Measurements from ENCODE around the gene COL4A4. TPM values are rescaled to one million over a fixed set of nuclear protein-coding genes. Genes with fewer than 3 reads are reported as not detected.

COL4A4 gene
- total RNA-seq, 2 experiments from 2014 or later, result not detected

- Mint-ChIP-seq H3K36me3 (no peaks in the 10 kb centered on the region), H3K9me3 (no peaks in the 10 kb centered on the region), H3K4me3 (no peak overlapping the region), H3K27ac (no peak overlapping the region), H3K27me3 (peaks cover 37% of the 10 kb centered on the region), H3K4me1 (ENCODE audit: low read depth) (no peaks in the 10 kb centered on the region)
- ChIA-PET POLR2A (no interaction called here), CTCF (no interaction called here)
- no peak for DNase-seq
- intact Hi-C loops (cut with micrococcal nuclease), result no loop called here
These were observed 10.1 kb downstream of the COL4A4 start for GRCh38 chr2:227153758-227154486.

DNA sequence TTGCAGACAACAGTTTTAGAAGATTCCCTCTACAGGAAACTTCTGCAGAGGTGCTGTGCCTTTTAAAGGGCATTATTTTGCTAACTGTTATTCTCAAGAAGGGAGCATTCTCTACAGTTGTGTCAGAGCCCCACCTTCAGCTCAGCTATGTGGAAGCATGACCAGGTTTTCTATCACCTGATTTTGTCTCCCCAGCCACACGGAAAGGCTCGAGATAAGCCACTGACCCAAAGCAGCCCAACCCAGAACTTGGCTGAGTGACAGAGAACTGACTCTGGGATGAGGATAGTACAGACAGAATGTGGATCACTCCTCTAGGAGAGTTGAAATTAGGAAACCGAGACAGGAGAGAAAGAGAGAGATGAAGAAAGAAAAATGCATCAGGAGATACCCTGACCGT, 10.7 kb downstream of the COL4A4 start:
- Mint-ChIP-seq H3K9me3 (no peaks in the 10 kb centered on the region), H3K4me1 (ENCODE audit: low read depth) (no peaks in the 10 kb centered on the region), H3K27ac (no peak overlapping the region), H3K36me3 (no peaks in the 10 kb centered on the region), H3K4me3 (no peak overlapping the region), H3K27me3 (peaks cover 35% of the 10 kb centered on the region)
- intact Hi-C loops (cut with micrococcal nuclease), result no loop called here
- DNase-seq, result no peak
- ChIA-PET POLR2A (no interaction called here), CTCF (no interaction called here)

- ChIA-PET POLR2A (no interaction called here), CTCF (no interaction called here)
- Mint-ChIP-seq H3K4me1 (ENCODE audit: low read depth) (no peaks in the 10 kb centered on the region), H3K4me3 (no peak overlapping the region), H3K36me3 (no peaks in the 10 kb centered on the region), H3K27me3 (peaks cover 35% of the 10 kb centered on the region), H3K9me3 (peaks cover 3% of the 10 kb centered on the region), H3K27ac (no peak overlapping the region)
- intact Hi-C loops (cut with micrococcal nuclease), result no loop called here
- DNase-seq, result no peak
These were observed 11.8 kb downstream of the COL4A4 start for GRCh38 chr2:227152093-227152766.

DNA sequence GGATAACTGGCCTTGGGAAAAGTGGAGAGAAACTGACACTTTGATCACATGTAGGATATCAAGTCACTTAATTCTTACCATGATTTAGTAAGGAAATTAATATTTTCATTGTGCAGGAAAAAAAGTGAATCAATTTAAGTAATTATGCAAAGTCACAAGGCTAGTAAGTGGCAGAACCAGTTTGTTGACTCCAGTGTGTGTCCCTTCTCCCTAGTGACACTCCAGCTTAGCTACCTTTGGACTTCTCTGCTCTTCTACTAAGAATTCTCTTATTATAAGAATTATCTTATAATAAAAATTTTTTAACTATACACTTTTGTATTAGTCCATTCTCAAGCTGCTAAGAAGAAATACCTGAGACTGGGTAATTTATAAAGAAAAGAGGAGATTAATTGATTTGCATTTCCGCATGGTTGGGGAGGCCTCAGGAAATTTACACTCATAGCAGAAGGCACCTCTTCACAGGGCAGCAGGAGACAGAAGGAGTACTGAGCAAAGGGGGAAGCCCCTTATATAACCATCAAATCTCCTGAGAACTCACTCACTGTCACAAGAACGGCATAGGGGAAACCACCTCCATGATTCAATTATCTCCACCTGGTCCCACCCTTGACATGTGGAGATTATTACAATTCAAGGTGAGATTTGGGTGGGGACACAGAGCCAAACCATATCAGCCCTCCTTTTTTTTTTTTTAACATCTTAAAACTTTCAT, 13.6 kb downstream of the COL4A4 start:
- H3K4me3 Mint-ChIP-seq, result no peak overlapping the region
- CTCF ChIA-PET, result no interaction called here
- POLR2A ChIA-PET, result no interaction called here
- no peak for DNase-seq
- peaks cover 31% of the 10 kb centered on the region for H3K27me3 Mint-ChIP-seq
- no peaks in the 10 kb centered on the region for H3K36me3 Mint-ChIP-seq
- H3K9me3 Mint-ChIP-seq, result peaks cover 3% of the 10 kb centered on the region
- intact Hi-C loops (cut with micrococcal nuclease), result no loop called here
- no peak overlapping the region for H3K27ac Mint-ChIP-seq
- no peaks in the 10 kb centered on the region for H3K4me1 Mint-ChIP-seq (ENCODE audit: low read depth)

GRCh38 chr2:227148106-227148505, 15.9 kb downstream of the COL4A4 start:
- POLR2A ChIA-PET, result no interaction called here
- Mint-ChIP-seq H3K27ac (no peak overlapping the region), H3K4me1 (ENCODE audit: low read depth) (no peaks in the 10 kb centered on the region), H3K4me3 (no peak overlapping the region), H3K9me3 (peaks cover 3% of the 10 kb centered on the region), H3K36me3 (no peaks in the 10 kb centered on the region), H3K27me3 (peaks cover 12% of the 10 kb centered on the region)
- DNase-seq, result no peak
- intact Hi-C loops (cut with micrococcal nuclease), result no loop called here
- CTCF ChIA-PET, result no interaction called here

GRCh38 chr2:227147023-227147422, 17.0 kb downstream of the COL4A4 start:
- ChIA-PET CTCF (no interaction called here), POLR2A (no interaction called here)
- H3K4me3 Mint-ChIP-seq, result no peak overlapping the region
- intact Hi-C loops (cut with micrococcal nuclease), result no loop called here
- peaks cover 12% of the 10 kb centered on the region for H3K27me3 Mint-ChIP-seq
- no peaks in the 10 kb centered on the region for H3K4me1 Mint-ChIP-seq (ENCODE audit: low read depth)
- no peak for DNase-seq
- H3K36me3 Mint-ChIP-seq, result no peaks in the 10 kb centered on the region
- H3K27ac Mint-ChIP-seq, result no peak overlapping the region
- peaks cover 3% of the 10 kb centered on the region for H3K9me3 Mint-ChIP-seq

GRCh38 chr2:227146456-227146855, 17.5 kb downstream of the COL4A4 start:
- ChIA-PET CTCF (interaction anchor here (1.3 kb wide), 1 partner anchor 92 kb away, joined by 5 read pairs; no protein-coding TSS in a partner anchor), POLR2A (no interaction called here)
- intact Hi-C loops (cut with micrococcal nuclease), result no loop called here
- Mint-ChIP-seq H3K4me3 (no peak overlapping the region), H3K27me3 (peaks cover 12% of the 10 kb centered on the region), H3K36me3 (no peaks in the 10 kb centered on the region), H3K4me1 (ENCODE audit: low read depth) (no peaks in the 10 kb centered on the region), H3K9me3 (peaks cover 3% of the 10 kb centered on the region), H3K27ac (no peak overlapping the region)
- DNase-seq, result no peak

GRCh38 chr2:227143895-227144294, 20.1 kb downstream of the COL4A4 start:
- ChIA-PET POLR2A (no interaction called here), CTCF (no interaction called here)
- DNase-seq, result no peak
- intact Hi-C loops (cut with micrococcal nuclease), result no loop called here
- peaks cover 3% of the 10 kb centered on the region for H3K9me3 Mint-ChIP-seq
- H3K27ac Mint-ChIP-seq, result no peak overlapping the region
- H3K36me3 Mint-ChIP-seq, result no peaks in the 10 kb centered on the region
- H3K4me3 Mint-ChIP-seq, result no peak overlapping the region
- H3K27me3 Mint-ChIP-seq, result peaks cover 10% of the 10 kb centered on the region
- no peaks in the 10 kb centered on the region for H3K4me1 Mint-ChIP-seq (ENCODE audit: low read depth)

GRCh38 chr2:227141301-227141700, 22.7 kb downstream of the COL4A4 start:
- Mint-ChIP-seq H3K27me3 (peaks cover 3% of the 10 kb centered on the region), H3K36me3 (no peaks in the 10 kb centered on the region), H3K9me3 (no peaks in the 10 kb centered on the region), H3K4me3 (no peak overlapping the region), H3K4me1 (ENCODE audit: low read depth) (no peaks in the 10 kb centered on the region), H3K27ac (no peak overlapping the region)
- intact Hi-C loops (cut with micrococcal nuclease), result no loop called here
- ChIA-PET CTCF (no interaction called here), POLR2A (no interaction called here)
- DNase-seq, result no peak

- no peaks in the 10 kb centered on the region for H3K36me3 Mint-ChIP-seq
- POLR2A ChIA-PET, result no interaction called here
- CTCF ChIA-PET, result interaction anchor here (0.6 to 11.8 kb wide), 3 partner anchors 104 to 1145 kb away, joined by 3 to 104 read pairs (median 3); no protein-coding TSS in a partner anchor
- peaks cover 2% of the 10 kb centered on the region for H3K27me3 Mint-ChIP-seq
- intact Hi-C loops (cut with micrococcal nuclease), result loop anchor here (5.0 kb wide), 1 partner anchor 193 kb away; the partner anchor contains the start of gene MFF
- H3K27ac Mint-ChIP-seq, result no peak overlapping the region
- DNase-seq, result no peak
- H3K4me1 Mint-ChIP-seq (ENCODE audit: low read depth), result no peaks in the 10 kb centered on the region
- no peaks in the 10 kb centered on the region for H3K9me3 Mint-ChIP-seq
- H3K4me3 Mint-ChIP-seq, result no peak overlapping the region
These were observed 29.4 kb downstream of the COL4A4 start for GRCh38 chr2:227134591-227134990.

DNA sequence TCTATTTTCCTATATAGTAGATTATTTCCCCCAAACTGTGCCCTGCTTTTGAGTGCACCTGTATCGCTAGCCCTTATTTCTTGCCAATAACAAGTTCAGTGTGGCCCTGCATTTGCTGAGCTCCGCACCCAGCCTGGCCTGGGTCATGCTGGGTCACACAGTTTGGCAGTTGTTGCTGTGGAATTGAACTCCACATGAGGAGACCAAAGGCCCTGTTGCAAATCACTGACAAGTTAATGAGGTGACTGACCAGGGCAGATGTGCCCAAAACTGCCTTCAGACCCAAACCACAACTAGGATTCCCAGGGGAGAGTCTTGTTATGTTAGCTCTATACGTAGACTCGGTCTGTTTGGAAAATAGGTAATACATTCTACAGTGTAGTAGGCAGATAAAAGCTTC, 31.0 kb downstream of the COL4A4 start:
- Mint-ChIP-seq H3K4me3 (no peak overlapping the region), H3K27ac (no peak overlapping the region), H3K9me3 (no peaks in the 10 kb centered on the region), H3K4me1 (ENCODE audit: low read depth) (no peaks in the 10 kb centered on the region), H3K36me3 (no peaks in the 10 kb centered on the region), H3K27me3 (peaks cover 5% of the 10 kb centered on the region)
- DNase-seq, result no peak
- ChIA-PET CTCF (interaction anchor here (0.5 to 11.8 kb wide), 4 partner anchors 10 to 633 kb away, joined by 3 to 104 read pairs (median 6); no protein-coding TSS in a partner anchor), POLR2A (no interaction called here)
- intact Hi-C loops (cut with micrococcal nuclease), result loop anchor here (5.0 kb wide), 1 partner anchor 194 kb away; the partner anchor contains the start of gene MFF

GRCh38 chr2:227130636-227131035, 33.4 kb downstream of the COL4A4 start:
- Mint-ChIP-seq H3K4me1 (ENCODE audit: low read depth) (no peaks in the 10 kb centered on the region), H3K4me3 (no peak overlapping the region), H3K36me3 (no peaks in the 10 kb centered on the region), H3K9me3 (no peaks in the 10 kb centered on the region), H3K27me3 (peaks cover 7% of the 10 kb centered on the region), H3K27ac (no peak overlapping the region)
- CTCF ChIA-PET, result interaction anchor here (1.0 to 11.8 kb wide), 3 partner anchors 108 to 635 kb away, joined by 3 to 104 read pairs (median 9); no protein-coding TSS in a partner anchor
- intact Hi-C loops (cut with micrococcal nuclease), result loop anchor here (1.0 to 5.0 kb wide), 3 partner anchors 108 to 636 kb away; partner anchors contain the start of gene MFF
- POLR2A ChIA-PET, result no interaction called here
- no peak for DNase-seq
